GM10266 (cell line): ENCODE data around the gene PHF24.

Experiments used
- DNase-seq: peaks from one replicate; pipeline ENCODE4 v3.0.0; 2012; ENCODE audit errors: extremely low spot score
- TF ChIP-seq, protein P1 (sequence below): IDR thresholded peaks from 2 replicates; pipeline ENCODE4 v1.5.1; 2012; ENCODE audit warnings: mild to moderate bottlenecking, low read depth; ENCODE audit not compliant: control insufficient read depth, insufficient read depth; ENCODE audit errors: missing control alignments

The PHF24 gene

DNA sequence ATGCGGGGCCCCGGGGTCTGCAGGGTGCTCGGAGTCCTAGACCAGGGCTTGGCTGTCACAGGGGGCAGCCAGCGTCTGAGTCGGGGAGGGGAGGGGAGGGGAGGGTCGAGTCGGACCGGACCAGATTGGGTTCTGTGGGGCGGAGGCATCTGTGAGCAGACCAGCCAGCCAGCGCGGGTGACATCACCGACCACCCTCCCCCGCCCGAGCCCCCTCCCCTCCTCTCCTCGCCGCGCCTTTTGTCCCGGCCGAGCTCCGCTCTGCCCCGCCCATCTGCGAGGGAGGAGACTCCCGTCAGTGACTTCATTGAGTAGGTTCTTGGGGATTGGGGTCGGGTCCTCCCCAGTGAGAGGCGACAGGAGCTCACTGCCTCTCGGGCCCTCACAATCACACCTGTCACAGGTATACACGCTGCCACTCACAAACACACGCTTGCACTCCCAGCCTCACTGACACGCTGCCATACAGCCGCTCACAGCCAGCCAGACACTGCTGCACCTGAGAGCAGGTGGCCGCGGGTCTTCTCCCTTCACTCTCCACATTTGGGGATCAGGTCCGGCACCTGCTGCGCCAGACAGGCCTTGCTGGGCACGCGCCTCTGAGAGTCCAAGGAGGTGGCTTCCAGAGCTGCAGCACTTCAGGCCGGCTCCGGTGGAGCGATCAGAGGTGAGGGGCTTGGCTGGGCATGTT, 32.0 kb downstream of the PHF24 start:
- DNase-seq, result no peak
- TF ChIP-seq, protein P1, sequence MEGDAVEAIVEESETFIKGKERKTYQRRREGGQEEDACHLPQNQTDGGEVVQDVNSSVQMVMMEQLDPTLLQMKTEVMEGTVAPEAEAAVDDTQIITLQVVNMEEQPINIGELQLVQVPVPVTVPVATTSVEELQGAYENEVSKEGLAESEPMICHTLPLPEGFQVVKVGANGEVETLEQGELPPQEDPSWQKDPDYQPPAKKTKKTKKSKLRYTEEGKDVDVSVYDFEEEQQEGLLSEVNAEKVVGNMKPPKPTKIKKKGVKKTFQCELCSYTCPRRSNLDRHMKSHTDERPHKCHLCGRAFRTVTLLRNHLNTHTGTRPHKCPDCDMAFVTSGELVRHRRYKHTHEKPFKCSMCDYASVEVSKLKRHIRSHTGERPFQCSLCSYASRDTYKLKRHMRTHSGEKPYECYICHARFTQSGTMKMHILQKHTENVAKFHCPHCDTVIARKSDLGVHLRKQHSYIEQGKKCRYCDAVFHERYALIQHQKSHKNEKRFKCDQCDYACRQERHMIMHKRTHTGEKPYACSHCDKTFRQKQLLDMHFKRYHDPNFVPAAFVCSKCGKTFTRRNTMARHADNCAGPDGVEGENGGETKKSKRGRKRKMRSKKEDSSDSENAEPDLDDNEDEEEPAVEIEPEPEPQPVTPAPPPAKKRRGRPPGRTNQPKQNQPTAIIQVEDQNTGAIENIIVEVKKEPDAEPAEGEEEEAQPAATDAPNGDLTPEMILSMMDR, result no peak

- no peak for DNase-seq
- TF ChIP-seq, protein P1, result no peak
Observed at GRCh38 chr9:34990908-34991606, 33.0 kb downstream of the PHF24 start.

DNA sequence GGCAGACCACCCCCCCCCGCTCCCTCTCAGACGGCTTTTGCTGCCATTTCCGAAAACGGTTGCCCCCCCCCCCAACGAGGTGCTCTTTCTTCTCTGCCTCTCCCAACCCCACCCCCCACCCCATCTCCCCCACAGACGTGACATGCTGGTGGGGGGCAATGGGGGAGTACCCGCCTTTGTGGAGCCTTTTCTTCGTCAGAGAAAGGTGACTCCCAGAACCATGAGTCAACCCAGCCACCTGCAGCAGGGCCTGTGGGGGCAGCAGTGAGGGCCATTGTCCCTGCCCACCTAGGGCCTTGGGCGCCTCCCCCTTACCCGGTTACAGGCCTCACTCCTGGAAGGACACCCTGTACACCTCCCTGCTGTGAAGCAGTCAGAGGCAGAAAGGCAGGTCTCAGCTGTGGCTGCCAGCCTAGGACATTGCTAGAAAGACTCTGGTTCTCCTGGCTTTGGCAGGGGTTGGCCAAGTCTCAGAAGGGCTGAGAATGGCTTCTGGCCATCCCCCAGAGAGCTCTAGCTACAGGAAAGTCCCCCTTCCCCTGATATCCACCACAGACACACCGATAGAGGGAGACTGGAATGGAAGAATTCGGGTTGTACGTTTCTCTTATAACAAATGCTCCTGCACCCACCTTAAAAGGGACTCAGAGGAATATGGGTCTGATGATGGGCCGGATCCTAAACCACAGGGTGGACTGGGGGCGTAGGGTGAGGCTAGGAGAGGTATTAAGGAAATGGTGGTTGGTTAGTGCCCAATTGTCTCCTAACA, 33.7 kb downstream of the PHF24 start:
- TF ChIP-seq, protein P1, result peak; percentile 28
- DNase-seq, result no peak

- TF ChIP-seq, protein P1, result no peak
- DNase-seq, result no peak
Observed at GRCh38 chr9:34992376-34992951, 34.4 kb downstream of the PHF24 start.

- peak; percentile 57 for DNase-seq
- TF ChIP-seq, protein P1, result no peak
Observed at GRCh38 chr9:34993502-34994259, 35.6 kb downstream of the PHF24 start.

DNA sequence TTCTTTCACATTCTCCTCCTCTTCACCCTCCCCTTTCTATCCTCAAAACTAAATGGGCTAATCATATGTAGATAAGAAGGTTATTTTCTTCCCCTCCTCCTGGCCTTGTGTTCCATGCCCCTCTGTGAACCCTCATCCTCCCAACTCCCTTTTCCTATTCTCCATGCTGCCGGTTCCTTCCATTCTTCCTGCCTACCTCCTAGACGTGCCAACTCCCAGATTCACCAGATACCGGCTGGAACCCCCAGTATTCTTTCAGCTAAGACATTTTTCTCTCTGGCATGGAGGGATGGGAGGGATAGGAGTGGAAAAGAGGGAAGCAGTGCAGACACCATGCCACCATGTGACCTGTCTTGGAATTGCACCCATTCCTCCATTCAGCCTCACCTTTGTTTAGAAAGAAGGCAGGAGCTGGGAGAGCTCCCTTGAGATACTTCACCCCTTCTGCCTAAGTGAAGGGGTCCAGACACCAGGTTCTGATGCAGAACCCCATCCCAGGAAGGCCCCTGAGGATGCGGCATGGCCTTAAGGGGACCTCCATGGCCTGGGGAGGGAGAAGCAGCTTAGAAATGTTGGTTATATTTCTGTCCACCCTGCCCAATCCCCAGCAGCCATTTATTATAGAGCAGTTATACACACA, 36.3 kb downstream of the PHF24 start:
- TF ChIP-seq, protein P1, result peak; percentile 37
- DNase-seq, result peak; percentile 18
